Measurements from ENCODE around the gene CFAP410. TPM values are rescaled to one million over a fixed set of nuclear protein-coding genes. Genes with fewer than 3 reads are reported as not detected.

Gene CFAP410
- total and polyA plus RNA-seq, 2 of the 13 experiments (the other 11 are each of a cell fraction or from before 2014, with no cell fraction given), result 8.0 to 20.1 TPM

DNA sequence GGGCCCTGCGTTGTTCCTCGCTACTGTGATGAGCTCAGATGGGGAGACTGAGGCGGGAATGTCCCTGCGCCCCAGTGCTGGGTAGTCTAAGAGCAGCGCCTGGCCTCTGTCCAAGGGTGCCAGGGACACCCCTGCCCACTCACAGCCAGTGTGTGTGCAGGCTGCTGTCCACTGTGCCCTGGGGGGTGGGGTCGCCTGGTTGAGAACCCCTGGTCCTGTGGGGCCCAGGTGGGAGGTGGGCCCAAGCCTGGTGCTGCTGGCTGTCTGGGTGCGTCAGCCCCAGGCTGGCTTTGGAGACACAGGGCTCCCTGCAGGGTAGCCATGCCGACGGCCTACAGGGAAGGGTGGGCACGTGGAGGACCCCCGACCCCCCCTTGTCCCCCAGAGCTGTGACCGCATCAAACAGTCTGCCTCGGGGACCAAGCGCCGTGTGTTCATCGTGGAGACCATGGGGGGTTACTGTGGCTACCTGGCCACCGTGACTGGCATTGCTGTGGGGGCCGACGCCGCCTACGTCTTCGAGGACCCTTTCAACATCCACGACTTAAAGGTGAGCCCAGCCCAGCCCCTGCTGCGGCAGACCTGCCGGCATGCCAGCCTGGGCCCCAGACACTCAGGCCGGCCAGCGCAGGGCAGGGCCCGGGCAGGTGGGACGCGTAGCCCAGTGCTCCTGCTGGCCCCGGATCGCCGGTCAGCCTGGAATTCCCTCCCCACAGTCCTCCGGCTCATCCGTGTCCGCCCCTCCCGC, 14.9 kb downstream of the CFAP410 start:
- in situ Hi-C loops (cut with HindIII; ENCODE audit: extremely low pct_ligation_motif_present, low pct_unique_long_range_greater_than_20kb), result no loop called here
- H3K79me2 ChIP-seq (ENCODE audit: insufficient read depth, low read length), result no peaks in the 10 kb centered on the region
- H3K27me3 ChIP-seq (ENCODE audit: control insufficient read depth in 1 of 2, insufficient read depth in 2 of 2, low read length in 2 of 2), result no peaks in the 10 kb centered on the region
- H2AFZ ChIP-seq (ENCODE audit: low read length), result no peak overlapping the region
- H3K36me3 ChIP-seq (replicated peaks in 1 of 2; ENCODE audit: control insufficient read depth in 1 of 2, insufficient read depth in 2 of 2, low read length in 2 of 2), result peaks cover 13 to 47% of the 10 kb centered on the region in 2 experiments; a peak in 4 of 5 replicates
- H3K9me3 ChIP-seq (ENCODE audit: low read length), result no peaks in the 10 kb centered on the region
- no peaks in the 10 kb centered on the region for H3K4me1 ChIP-seq (ENCODE audit: insufficient read depth, low read length)
- H3K27ac ChIP-seq (ENCODE audit: extremely low read length, insufficient read depth, low read length), result no peak overlapping the region
- BruUV-seq (replicated peaks), result no TSS peak
- no peak overlapping the region for H3K4me2 ChIP-seq (ENCODE audit: low read depth, low read length)
- ChIA-PET POLR2A (no interaction called here), CTCF (ENCODE audit: low intra/inter-chr PET ratio, low total read pairs) (no interaction called here)
- H4K20me1 ChIP-seq (ENCODE audit: insufficient read depth, low read length), result no peaks in the 10 kb centered on the region
- H3K4me3 ChIP-seq (replicated peaks in 1 of 3; ENCODE audit: insufficient read depth in 1 of 3, low read depth in 2 of 3, low read length in 3 of 3), result no peak overlapping the region
- FAIRE-seq (no peak), DNase-seq (ENCODE audit: low spot score) (no peak), ATAC-seq (no peak)
- TF ChIP-seq RBFOX2 (IDR thresholded peaks at IDR 0.05; ENCODE audit: low read depth, low read length), result 0 out of 2 replicates have a peak, but pooled peaks have one; percentile 38
- TF ChIP-seq KLF6 (CRISPR knock-in tag; IDR thresholded peaks at IDR 0.05), result no peak
- intact Hi-C loops (cut with micrococcal nuclease; ENCODE audit: unreplicated experiment), result no loop called here
- WGBS (ENCODE audit: low lambda C conversion rate), result 98% methylated on average over 18 of the region's 37 CpGs
- H3K9ac ChIP-seq (ENCODE audit: insufficient read depth, low read depth, low read length), result no peak overlapping the region

DNA sequence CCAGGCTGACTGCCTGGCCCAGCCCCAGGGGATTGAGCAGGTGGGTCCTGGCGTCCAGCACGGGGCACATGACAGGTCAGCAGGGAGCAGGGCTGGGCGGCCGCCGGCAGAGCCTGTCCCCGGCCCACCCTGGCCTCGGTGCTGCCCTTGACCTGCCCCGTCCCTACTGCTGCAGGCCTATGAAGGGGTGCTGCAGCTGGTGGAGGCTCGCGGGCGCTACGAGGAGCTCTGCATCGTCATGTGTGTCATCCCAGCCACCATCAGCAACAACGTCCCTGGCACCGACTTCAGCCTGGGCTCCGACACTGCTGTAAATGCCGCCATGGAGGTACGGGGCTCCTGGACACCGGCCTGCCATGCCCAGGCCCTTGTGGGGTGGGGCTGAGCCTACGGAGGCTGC, 15.6 kb downstream of the CFAP410 start:
- no peaks in the 10 kb centered on the region for H3K79me2 ChIP-seq (ENCODE audit: insufficient read depth, low read length)
- DNase-seq (ENCODE audit: low spot score) (no peak), ATAC-seq (no peak), FAIRE-seq (no peak)
- no peaks in the 10 kb centered on the region for H3K9me3 ChIP-seq (ENCODE audit: low read length)
- intact Hi-C loops (cut with micrococcal nuclease; ENCODE audit: unreplicated experiment) (no loop called here), in situ Hi-C loops (cut with HindIII; ENCODE audit: extremely low pct_ligation_motif_present, low pct_unique_long_range_greater_than_20kb) (no loop called here)
- H2AFZ ChIP-seq (ENCODE audit: low read length), result no peak overlapping the region
- no TSS peak for BruUV-seq (replicated peaks)
- no peaks in the 10 kb centered on the region for H3K27me3 ChIP-seq (ENCODE audit: control insufficient read depth in 1 of 2, insufficient read depth in 2 of 2, low read length in 2 of 2)
- H3K4me2 ChIP-seq (ENCODE audit: low read depth, low read length), result no peak overlapping the region
- peaks cover 16 to 49% of the 10 kb centered on the region in 2 experiments; a peak in 4 of 5 replicates for H3K36me3 ChIP-seq (replicated peaks in 1 of 2; ENCODE audit: control insufficient read depth in 1 of 2, insufficient read depth in 2 of 2, low read length in 2 of 2)
- no peaks in the 10 kb centered on the region for H3K4me1 ChIP-seq (ENCODE audit: insufficient read depth, low read length)
- WGBS (ENCODE audit: low lambda C conversion rate), result 81% methylated on average over 10 of the region's 20 CpGs
- H4K20me1 ChIP-seq (ENCODE audit: insufficient read depth, low read length), result no peaks in the 10 kb centered on the region
- peak; percentile 39 for TF ChIP-seq AGO1 (IDR thresholded peaks at IDR 0.05; ENCODE audit: low read depth, low read length, poor library complexity, severe bottlenecking)
- no peak for TF ChIP-seq U2AF2 (IDR thresholded peaks at IDR 0.05; ENCODE audit: low read depth, low read length)
- TF ChIP-seq SUZ12 (IDR thresholded peaks at IDR 0.05; ENCODE audit: low read depth, low read length), result no peak
- H3K9ac ChIP-seq (ENCODE audit: insufficient read depth, low read depth, low read length), result no peak overlapping the region
- H3K27ac ChIP-seq (ENCODE audit: extremely low read length, insufficient read depth, low read length), result no peak overlapping the region
- CTCF ChIA-PET (ENCODE audit: low intra/inter-chr PET ratio, low total read pairs), result no interaction called here
- POLR2A ChIA-PET, result no interaction called here
- no peak overlapping the region for H3K4me3 ChIP-seq (replicated peaks in 1 of 3; ENCODE audit: insufficient read depth in 1 of 3, low read depth in 2 of 3, low read length in 3 of 3)
